Endothelial cell of umbilical vein (primary cell): ENCODE results near the gene TRAIP.

Experiments used
- EZH2 ChIP-seq: IDR thresholded peaks from 2 replicates; pipeline ENCODE4 v1.6.1; 2012; ENCODE audit warnings: borderline replicate concordance, low read depth, mild to moderate bottlenecking, moderate library complexity, low read length, inconsistent platforms; ENCODE audit not compliant: severe bottlenecking
- FOS ChIP-seq: IDR thresholded peaks from 2 replicates; pipeline ENCODE4 v1.6.1; 2011; ENCODE audit warnings: mild to moderate bottlenecking, low read length, moderate library complexity, borderline replicate concordance; ENCODE audit not compliant: insufficient read depth
- GATA2 ChIP-seq: IDR thresholded peaks from 2 replicates; pipeline ENCODE4 v1.7.0; 2011; ENCODE audit warnings: low read depth, mild to moderate bottlenecking, moderate library complexity, mixed read lengths, low read length; ENCODE audit not compliant: insufficient read length, insufficient read depth
- JUN ChIP-seq: IDR thresholded peaks from 2 replicates; pipeline ENCODE4 v1.6.1; 2011; ENCODE audit warnings: borderline replicate concordance, low read depth; ENCODE audit not compliant: insufficient read length, insufficient read depth
- MYC ChIP-seq: IDR thresholded peaks from one replicate; pipeline ENCODE4 v1.6.1; 2011; ENCODE audit warnings: mild to moderate bottlenecking, low read depth, low read length
- POLR2A ChIP-seq: IDR thresholded peaks from 2 replicates; pipeline ENCODE4 v1.6.1; 2012; ENCODE audit warnings: low read depth, mild to moderate bottlenecking, control low read depth, low read length
- POLR2AphosphoS5 ChIP-seq: IDR thresholded peaks from 2 replicates; pipeline ENCODE4 v1.6.1; 2012; ENCODE audit warnings: low read depth, mild to moderate bottlenecking, control low read depth, low read length, moderate library complexity; ENCODE audit not compliant: insufficient read depth
- TF ChIP-seq, protein P1 (sequence below), 2 donors: IDR thresholded peaks; 1 replicate in 1 of 2; 2 replicates in 1 of 2; pipeline ENCODE4 v1.5.1; 2011; ENCODE audit warnings: low read length in 2 of 2, mild to moderate bottlenecking in 2 of 2, moderate library complexity in 2 of 2, control low read depth in 1 of 2, inconsistent platforms in 1 of 2, low read depth in 1 of 2; ENCODE audit not compliant: insufficient read depth in 1 of 2; ENCODE audit errors: extremely low read depth in 1 of 2
- TF ChIP-seq, protein P2 (sequence below): IDR thresholded peaks from 2 replicates; pipeline ENCODE4 v1.6.1; 2011; ENCODE audit not compliant: insufficient read depth, insufficient read length

DNA sequence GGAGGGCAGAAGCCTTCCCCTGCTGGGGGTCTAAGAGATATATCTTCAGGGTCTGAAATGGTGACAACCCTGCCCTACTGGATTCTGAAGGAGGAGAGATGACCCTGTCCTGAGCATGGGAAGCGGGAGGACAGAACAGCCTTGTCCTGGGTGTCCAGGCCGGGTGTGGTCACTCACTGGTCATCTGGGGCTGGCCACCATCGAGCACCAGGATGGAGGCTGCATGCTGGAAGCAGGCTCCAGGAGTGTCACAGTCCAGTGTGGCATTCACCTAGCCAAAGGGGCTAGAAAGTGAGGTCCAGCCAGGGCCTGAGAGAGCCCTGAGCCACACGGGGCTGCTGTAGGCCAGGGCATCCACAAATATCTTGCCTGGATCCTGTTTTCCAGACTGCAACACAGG, 61.9 kb downstream of the TRAIP start:
- TF ChIP-seq, protein P1, sequence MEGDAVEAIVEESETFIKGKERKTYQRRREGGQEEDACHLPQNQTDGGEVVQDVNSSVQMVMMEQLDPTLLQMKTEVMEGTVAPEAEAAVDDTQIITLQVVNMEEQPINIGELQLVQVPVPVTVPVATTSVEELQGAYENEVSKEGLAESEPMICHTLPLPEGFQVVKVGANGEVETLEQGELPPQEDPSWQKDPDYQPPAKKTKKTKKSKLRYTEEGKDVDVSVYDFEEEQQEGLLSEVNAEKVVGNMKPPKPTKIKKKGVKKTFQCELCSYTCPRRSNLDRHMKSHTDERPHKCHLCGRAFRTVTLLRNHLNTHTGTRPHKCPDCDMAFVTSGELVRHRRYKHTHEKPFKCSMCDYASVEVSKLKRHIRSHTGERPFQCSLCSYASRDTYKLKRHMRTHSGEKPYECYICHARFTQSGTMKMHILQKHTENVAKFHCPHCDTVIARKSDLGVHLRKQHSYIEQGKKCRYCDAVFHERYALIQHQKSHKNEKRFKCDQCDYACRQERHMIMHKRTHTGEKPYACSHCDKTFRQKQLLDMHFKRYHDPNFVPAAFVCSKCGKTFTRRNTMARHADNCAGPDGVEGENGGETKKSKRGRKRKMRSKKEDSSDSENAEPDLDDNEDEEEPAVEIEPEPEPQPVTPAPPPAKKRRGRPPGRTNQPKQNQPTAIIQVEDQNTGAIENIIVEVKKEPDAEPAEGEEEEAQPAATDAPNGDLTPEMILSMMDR (IDR thresholded peaks at IDR 0.05; ENCODE audit: extremely low read depth in 1 of 2, insufficient read depth in 1 of 2, low read depth in 1 of 2, low read length in 2 of 2) = no peak
- TF ChIP-seq, protein P2, sequence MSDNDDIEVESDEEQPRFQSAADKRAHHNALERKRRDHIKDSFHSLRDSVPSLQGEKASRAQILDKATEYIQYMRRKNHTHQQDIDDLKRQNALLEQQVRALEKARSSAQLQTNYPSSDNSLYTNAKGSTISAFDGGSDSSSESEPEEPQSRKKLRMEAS = no peak
- TF ChIP-seq POLR2AphosphoS5 (no peak), FOS (no peak), POLR2A (no peak), EZH2 (no peak), MYC (no peak), GATA2 (no peak), JUN (no peak)
